Spinal cord (tissue), 10 donors: Measurements from ENCODE around the gene GDI1. TPM values are rescaled to one million over a fixed set of nuclear protein-coding genes. Genes with fewer than 3 reads are reported as not detected.

Experiments used
- DNase-seq, 6 donors: peaks; one replicate each; pipeline versions ENCODE4 v3.0.0 to v3.0.0-alpha.2; 2013 to 2015; ENCODE audit warnings: low spot score in 6 of 6, low read depth in 4 of 6
- H3K27ac ChIP-seq: one replicate; pipeline ENCODE4 v1.5.1; 2013; ENCODE audit warnings: low read depth, low read length, control low read depth
- H3K27me3 ChIP-seq: one replicate; pipeline ENCODE4 v1.6.1; 2013; ENCODE audit warnings: low read length; ENCODE audit not compliant: control insufficient read depth, insufficient read depth
- H3K36me3 ChIP-seq: one replicate; pipeline ENCODE4 v1.6.1; 2013; ENCODE audit warnings: low read length; ENCODE audit not compliant: control insufficient read depth, insufficient read depth
- H3K4me1 ChIP-seq: one replicate; pipeline ENCODE4 v1.6.1; 2013; ENCODE audit warnings: low read length; ENCODE audit not compliant: control insufficient read depth, insufficient read depth
- H3K4me3 ChIP-seq: one replicate; pipeline ENCODE4 v1.5.1; 2013; ENCODE audit warnings: low read depth, low read length, control low read depth
- H3K9me3 ChIP-seq: one replicate; pipeline ENCODE4 v1.6.1; 2013; ENCODE audit warnings: low read length; ENCODE audit not compliant: control insufficient read depth, insufficient read depth
- WGBS: methylation state at CpG from one replicate; pipeline ENCODE4 v1.1.5; 2013; ENCODE audit warnings: missing lambda C conversion rate; ENCODE audit not compliant: insufficient coverage; 5-methylcytosine and 5-hydroxymethylcytosine counted together
- polyA plus RNA-seq, 2 donors: library from polyadenylated mRNA; unstranded; fragments of 120-200 nt; gene quantifications; one replicate each; pipeline ENCODE4 v1.2.1, GENCODE V29; 2013; ENCODE audit not compliant: insufficient read length in 2 of 2
- total RNA-seq, 2 donors: library from RNA; depleted of rRNA in 1 of 2; stranded (reverse); fragments of 120-200 nt in 1 of 2; fragments of >200 nt in 1 of 2; gene quantifications; one replicate each; pipeline versions ENCODE4 v1.2.3 to v1.2.4, GENCODE V29; 2013 to 2014
- donor health status: healthy.

GDI1 gene
- total and polyA plus RNA-seq, 4 donors = 185 to 688 (median 434) TPM

- Histone ChIP-seq H3K9me3 (peaks cover 3% of the 10 kb centered on the region), H3K27ac (no peak overlapping the region), H3K27me3 (no peaks in the 10 kb centered on the region), H3K4me1 (peaks cover 37% of the 10 kb centered on the region), H3K36me3 (peaks cover 62% of the 10 kb centered on the region), H3K4me3 (no peak overlapping the region)
- no peak for DNase-seq
- 75% methylated on average over 5 of the region's 7 CpGs for WGBS
Measured at GRCh38 chrX:154434394-154435168, 2.4 kb upstream of the GDI1 start.

DNA sequence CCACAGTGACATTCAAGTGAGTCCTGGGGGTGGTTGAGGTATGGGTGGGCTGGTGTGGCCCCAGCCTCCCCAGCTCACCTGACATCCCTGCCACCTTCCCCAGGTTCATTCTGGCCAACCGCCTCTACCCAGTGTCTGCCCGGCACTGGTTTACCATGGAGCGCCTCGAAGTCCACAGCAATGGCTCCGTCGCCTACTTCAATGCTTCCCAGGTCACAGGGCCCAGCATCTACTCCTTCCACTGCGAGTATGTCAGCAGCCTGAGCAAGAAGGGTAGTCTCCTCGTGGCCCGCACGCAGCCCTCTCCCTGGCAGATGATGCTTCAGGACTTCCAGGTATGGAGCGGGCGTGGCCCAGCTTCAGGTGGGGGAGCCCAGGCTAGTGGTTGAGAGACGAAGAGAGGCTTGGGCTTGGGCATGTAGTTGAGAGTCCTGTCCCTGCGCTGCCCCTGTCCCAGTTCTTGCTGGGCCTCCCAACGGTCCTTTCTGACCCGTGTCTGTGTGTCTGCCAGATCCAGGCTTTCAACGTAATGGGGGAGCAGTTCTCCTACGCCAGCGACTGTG lies 1.7 kb upstream of the GDI1 start:
- H3K36me3 ChIP-seq = peaks cover 68% of the 10 kb centered on the region
- WGBS = 85% methylated on average over 19 of the region's 19 CpGs
- no peak overlapping the region for H3K27ac ChIP-seq
- H3K4me3 ChIP-seq = no peak overlapping the region
- peaks cover 37% of the 10 kb centered on the region for H3K4me1 ChIP-seq
- H3K9me3 ChIP-seq = peaks cover 3% of the 10 kb centered on the region
- DNase-seq = no peak
- no peaks in the 10 kb centered on the region for H3K27me3 ChIP-seq

DNA sequence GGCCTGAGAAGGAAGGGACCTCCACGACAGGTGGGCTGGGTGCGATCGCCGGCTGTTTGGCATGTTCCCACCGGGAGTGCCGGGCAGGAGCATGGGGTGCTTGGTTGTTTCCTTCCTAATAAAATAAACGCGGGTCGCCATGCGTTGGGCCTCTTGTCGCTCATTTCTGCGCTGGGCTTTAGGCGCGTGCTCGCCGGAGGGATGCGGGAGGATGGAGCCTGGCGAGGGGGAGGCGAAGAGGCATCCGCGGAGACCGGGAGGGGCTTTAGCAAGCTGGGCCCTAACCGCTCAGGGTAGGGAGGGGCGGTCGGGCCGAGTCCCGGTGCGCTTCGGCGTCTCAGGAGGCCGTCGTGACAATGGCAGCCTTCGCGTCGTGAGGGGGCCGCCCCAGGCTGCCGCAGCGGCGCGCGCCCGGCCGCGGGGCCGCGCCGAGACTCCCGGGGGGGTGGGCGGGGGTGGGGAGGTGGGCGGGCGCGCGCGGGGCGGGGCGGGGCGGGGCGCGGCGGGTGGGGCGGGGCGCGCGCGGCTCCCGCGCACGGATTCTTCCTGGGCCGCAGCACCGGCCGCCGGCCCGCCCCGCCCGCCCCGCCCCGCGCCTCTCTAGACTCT lies 476 bp upstream of the GDI1 start:
- peaks cover 71% of the 10 kb centered on the region for H3K36me3 ChIP-seq
- H3K27ac ChIP-seq = peak overlapping the region; percentile 79
- H3K4me3 ChIP-seq = peak overlapping the region; percentile 29
- DNase-seq = peak in 2 of 6 donors; percentile 75 to 82
- peaks cover 40% of the 10 kb centered on the region for H3K4me1 ChIP-seq
- H3K9me3 ChIP-seq = peaks cover 3% of the 10 kb centered on the region
- 19% methylated on average over 46 of the region's 78 CpGs for WGBS
- H3K27me3 ChIP-seq = no peaks in the 10 kb centered on the region

- Histone ChIP-seq H3K27me3 (no peaks in the 10 kb centered on the region), H3K4me1 (peaks cover 34% of the 10 kb centered on the region), H3K9me3 (peaks cover 3% of the 10 kb centered on the region), H3K27ac (peak overlapping the region; percentile 71), H3K4me3 (peak overlapping the region; percentile 57), H3K36me3 (peaks cover 72% of the 10 kb centered on the region)
- no peak for DNase-seq
- 53% methylated on average over 23 of the region's 28 CpGs for WGBS
Measured at GRCh38 chrX:154437971-154438893, 1.3 kb downstream of the GDI1 start.

DNA sequence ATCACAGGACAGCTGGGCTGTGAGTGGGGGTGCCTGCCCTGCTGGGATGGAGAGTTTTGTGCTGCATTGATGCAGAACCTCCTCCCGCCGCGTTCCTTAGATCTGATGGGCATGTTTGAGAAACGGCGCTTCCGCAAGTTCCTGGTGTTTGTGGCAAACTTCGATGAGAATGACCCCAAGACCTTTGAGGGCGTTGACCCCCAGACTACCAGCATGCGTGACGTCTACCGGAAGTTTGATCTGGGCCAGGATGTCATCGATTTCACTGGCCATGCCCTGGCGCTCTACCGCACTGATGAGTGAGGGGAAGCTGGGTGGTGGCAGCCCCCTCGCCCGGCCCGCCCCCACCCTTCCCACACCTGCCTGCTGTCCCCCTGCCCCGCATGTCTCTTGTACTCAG lies 2.9 kb downstream of the GDI1 start:
- Histone ChIP-seq H3K4me1 (peaks cover 45% of the 10 kb centered on the region), H3K9me3 (peaks cover under 1% of the 10 kb centered on the region), H3K36me3 (peaks cover 59% of the 10 kb centered on the region), H3K27me3 (no peaks in the 10 kb centered on the region), H3K27ac (no peak overlapping the region), H3K4me3 (no peak overlapping the region)
- DNase-seq = no peak
- 86% methylated on average over 11 of the region's 18 CpGs for WGBS

GRCh38 chrX:154440623-154441357 lies 3.8 kb downstream of the GDI1 start:
- H3K4me1 ChIP-seq = peaks cover 48% of the 10 kb centered on the region
- 82% methylated on average over 17 of the region's 17 CpGs for WGBS
- H3K4me3 ChIP-seq = no peak overlapping the region
- peaks cover 54% of the 10 kb centered on the region for H3K36me3 ChIP-seq
- no peaks in the 10 kb centered on the region for H3K27me3 ChIP-seq
- no peak for DNase-seq
- H3K27ac ChIP-seq = no peak overlapping the region
- H3K9me3 ChIP-seq = no peaks in the 10 kb centered on the region

- WGBS = 89% methylated on average over 5 of the region's 11 CpGs
- no peaks in the 10 kb centered on the region for H3K27me3 ChIP-seq
- no peak for DNase-seq
- H3K4me1 ChIP-seq = peaks cover 47% of the 10 kb centered on the region
- no peak overlapping the region for H3K27ac ChIP-seq
- peaks cover 60% of the 10 kb centered on the region for H3K36me3 ChIP-seq
- H3K9me3 ChIP-seq = no peaks in the 10 kb centered on the region
- no peak overlapping the region for H3K4me3 ChIP-seq
Measured at GRCh38 chrX:154441564-154441963, 4.6 kb downstream of the GDI1 start.

DNA sequence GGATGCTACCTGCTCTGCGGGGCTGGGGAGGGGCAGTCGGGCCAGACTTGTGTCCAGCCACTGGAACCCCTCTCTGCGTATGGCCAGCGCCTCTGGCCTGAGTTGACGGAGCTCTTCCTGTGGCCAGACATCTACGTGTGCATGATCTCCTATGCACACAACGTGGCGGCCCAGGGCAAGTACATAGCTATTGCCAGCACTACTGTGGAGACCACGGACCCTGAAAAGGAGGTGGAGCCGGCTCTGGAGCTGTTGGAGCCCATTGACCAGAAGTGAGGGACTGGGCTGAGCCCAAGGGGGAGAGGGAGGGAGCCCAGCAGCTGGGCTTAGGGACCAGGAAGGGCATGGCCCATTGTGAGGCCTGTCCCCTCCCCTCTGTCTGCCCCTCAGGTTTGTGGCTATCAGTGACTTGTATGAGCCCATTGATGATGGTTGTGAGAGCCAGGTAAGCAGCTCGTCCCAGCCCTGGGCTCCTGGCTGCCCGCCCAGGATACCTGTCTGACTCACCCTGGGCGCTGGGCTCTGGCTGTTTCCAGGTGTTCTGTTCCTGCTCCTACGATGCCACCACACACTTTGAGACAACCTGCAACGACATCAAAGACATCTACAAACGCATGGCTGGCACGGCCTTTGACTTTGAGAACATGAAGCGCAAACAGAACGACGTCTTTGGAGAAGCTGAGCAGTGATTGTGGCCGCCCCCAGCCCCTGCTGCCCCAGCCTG lies 5.2 kb downstream of the GDI1 start:
- H3K4me1 ChIP-seq = peaks cover 47% of the 10 kb centered on the region
- peaks cover 66% of the 10 kb centered on the region for H3K36me3 ChIP-seq
- no peaks in the 10 kb centered on the region for H3K27me3 ChIP-seq
- 70% methylated on average over 20 of the region's 21 CpGs for WGBS
- H3K4me3 ChIP-seq = no peak overlapping the region
- no peak for DNase-seq
- H3K27ac ChIP-seq = no peak overlapping the region
- no peaks in the 10 kb centered on the region for H3K9me3 ChIP-seq
